ENCODE results near the gene BMP8A. TPM values are rescaled to one million over a fixed set of nuclear protein-coding genes. Genes with fewer than 3 reads are reported as not detected.

BMP8A gene
- polyA plus RNA-seq, 2 of the 4 experiments (the other 2 are of a cell fraction) = 0.13 TPM; not detected in 1

- DNase-seq (ENCODE audit: low read depth in 1 of 2, low spot score in 1 of 2) = no peak
- Histone ChIP-seq H3K4me1 (no peaks in the 10 kb centered on the region), H3K4me2 (no peak overlapping the region), H3K4me3 (no peak overlapping the region), H3K9me3 (no peaks in the 10 kb centered on the region), H3K27ac (no peak overlapping the region)
- CTCF ChIA-PET = interaction anchor here (0.6 to 6.4 kb wide), 3 partner anchors 13 to 442 kb away, joined by 3 to 51 read pairs (median 28); no protein-coding TSS in a partner anchor
- ATAC-seq = no peak
- TF ChIP-seq HES2 (IDR thresholded peaks at IDR 0.05) = no peak
- TF ChIP-seq E2F6 (IDR thresholded peaks at IDR 0.05; ENCODE audit: borderline replicate concordance, low read depth) = no peak
- TF ChIP-seq PBX3 (IDR thresholded peaks at IDR 0.05) = no peak
- TF ChIP-seq HDAC2 (IDR thresholded peaks at IDR 0.05) = no peak
- TF ChIP-seq RNF2 (IDR thresholded peaks at IDR 0.05; ENCODE audit: borderline replicate concordance, low read depth) = no peak
- no peak for TF ChIP-seq EHMT2 (IDR thresholded peaks at IDR 0.05; ENCODE audit: low read depth)
- no peak for TF ChIP-seq HOXB5 (CRISPR knock-in tag; IDR thresholded peaks at IDR 0.05)
- TF ChIP-seq BHLHE40 (IDR thresholded peaks at IDR 0.05; ENCODE audit: low read depth, low read length) = no peak
- TF ChIP-seq JUN (IDR thresholded peaks at IDR 0.05) = no peak
- TF ChIP-seq HOXA7 (CRISPR knock-in tag; IDR thresholded peaks at IDR 0.05) = no peak
- TF ChIP-seq NFE2L2 (conservative IDR thresholded peaks at IDR 0.05; ENCODE audit: low read length) = no peak
- no peak for TF ChIP-seq ZNF302 (CRISPR knock-in tag; IDR thresholded peaks at IDR 0.05)
- no peak for TF ChIP-seq NPAS2 (CRISPR knock-in tag; IDR thresholded peaks at IDR 0.05; ENCODE audit: borderline replicate concordance)
- no peak for TF ChIP-seq ELK1 (IDR thresholded peaks at IDR 0.05; ENCODE audit: low read depth, low read length)
- no peak for TF ChIP-seq EHF (CRISPR knock-in tag; IDR thresholded peaks at IDR 0.05)
- POLR2A ChIA-PET = no interaction called here
- no peak for FAIRE-seq
- WGBS (ENCODE audit: missing lambda C conversion rate) = 85% methylated on average over 13 of the region's 13 CpGs
Observed at GRCh38 chr1:39540504-39541031, 49.1 kb downstream of the BMP8A start.

GRCh38 chr1:39542924-39543323 lies 51.5 kb downstream of the BMP8A start:
- Histone ChIP-seq H3K4me3 (no peak overlapping the region), H3K9me3 (no peaks in the 10 kb centered on the region), H3K4me2 (no peak overlapping the region), H3K4me1 (no peaks in the 10 kb centered on the region), H3K27ac (no peak overlapping the region)
- FAIRE-seq (no peak), ATAC-seq (no peak), DNase-seq (ENCODE audit: low read depth in 1 of 2, low spot score in 1 of 2) (no peak)
- ChIA-PET POLR2A (no interaction called here), CTCF (interaction anchor here (1.0 to 6.4 kb wide), 4 partner anchors 10 to 63 kb away, joined by 3 to 51 read pairs (median 6); no protein-coding TSS in a partner anchor)
- TF ChIP-seq CTCF (IDR thresholded peaks at IDR 0.05) = no peak
- WGBS (ENCODE audit: missing lambda C conversion rate) = 92% methylated on average over 5 of the region's 5 CpGs

- CTCF ChIA-PET = interaction anchor here (0.6 to 1.2 kb wide), 4 partner anchors 7 to 166 kb away, joined by 3 read pairs; no protein-coding TSS in a partner anchor
- Histone ChIP-seq H3K9me3 (no peaks in the 10 kb centered on the region), H3K4me3 (no peak overlapping the region), H3K4me2 (no peak overlapping the region), H3K27ac (no peak overlapping the region), H3K4me1 (no peaks in the 10 kb centered on the region)
- no peak for ATAC-seq
- DNase-seq (ENCODE audit: low read depth in 1 of 2, low spot score in 1 of 2) = no peak
- no peak for FAIRE-seq
- 78% methylated on average over 4 of the region's 4 CpGs for WGBS (ENCODE audit: missing lambda C conversion rate)
- POLR2A ChIA-PET = no interaction called here
- TF ChIP-seq CHD2 (IDR thresholded peaks at IDR 0.05; ENCODE audit: low read length, partially characterized antibody) = no peak
- TF ChIP-seq REST (IDR thresholded peaks at IDR 0.05) = no peak
- no peak for TF ChIP-seq CHD4 (IDR thresholded peaks at IDR 0.05; ENCODE audit: borderline replicate concordance)
- no peak for TF ChIP-seq HDAC2 (IDR thresholded peaks at IDR 0.05)
- no peak for TF ChIP-seq ZC3H11A (IDR thresholded peaks at IDR 0.05)
- no peak for TF ChIP-seq PHF8 (IDR thresholded peaks at IDR 0.05; ENCODE audit: borderline replicate concordance, low read depth)
- no peak for TF ChIP-seq RNF2 (IDR thresholded peaks at IDR 0.05; ENCODE audit: borderline replicate concordance, low read depth)
- no peak for TF ChIP-seq ZNF302 (CRISPR knock-in tag; IDR thresholded peaks at IDR 0.05)
- TF ChIP-seq FOXS1 (CRISPR knock-in tag; IDR thresholded peaks at IDR 0.05) = no peak
- TF ChIP-seq GATA3 (IDR thresholded peaks at IDR 0.05; ENCODE audit: borderline replicate concordance) = no peak
- no peak for TF ChIP-seq KDM5A (IDR thresholded peaks at IDR 0.05)
- no peak for TF ChIP-seq MAZ (IDR thresholded peaks at IDR 0.05; ENCODE audit: borderline replicate concordance, low read depth, low read length)
- TF ChIP-seq SMC3 (IDR thresholded peaks at IDR 0.05) = no peak
- TF ChIP-seq JUN (IDR thresholded peaks at IDR 0.05) = no peak
Observed at GRCh38 chr1:39544327-39544726, 52.9 kb downstream of the BMP8A start.
